OCI-LY7 (cell line): Measurements from ENCODE around the gene FOLH1. TPM values are rescaled to one million over a fixed set of nuclear protein-coding genes. Genes with fewer than 3 reads are reported as not detected.
"Not testable (repeated sequence)": the region's sequence is repeated elsewhere in the genome, so short reads cannot be mapped to it uniquely, and the experiment has no call there.

Source experiments
- BruUV-seq: library from RNA; stranded (reverse); fragments of 400-500 nt; replicated peaks from 2 replicates; lab custom pipeline; 2021; lab: Mats Ljungman, UMichigan
- CTCF ChIA-PET: fragments of 300-600 bp; sonication (Branson Sonifier 250); formaldehyde crosslinking; loops from one replicate; lab custom pipeline; 2022; ENCODE audit warnings: antibody characterized with exemption; ENCODE audit not compliant: unreplicated experiment; lab: Charles Lee
- POLR2A ChIA-PET: fragments of 300-600 bp; sonication (Branson Sonifier 250); formaldehyde crosslinking; loops from one replicate; lab custom pipeline; 2022; ENCODE audit warnings: antibody characterized with exemption; lab: Charles Lee
- DNase-seq: peaks from one replicate; pipeline ENCODE4 v3.0.0-alpha.2; 2015; ENCODE audit warnings: low spot score
- H2AFZ ChIP-seq: fragments of 200-600 bp; sonication (generic), shearing (Covaris generic); 2 replicates; pipeline ENCODE4 v1.6.1; 2014; ENCODE audit warnings: mild to moderate bottlenecking, antibody characterized with exemption, low read length, moderate library complexity
- H3K27ac ChIP-seq: fragments of 200-600 bp; sonication (generic); 2 replicates; pipeline ENCODE4 v1.5.1; 2014; ENCODE audit warnings: mixed run types, low read depth, mild to moderate bottlenecking, moderate library complexity, low read length, inconsistent platforms; ENCODE audit not compliant: poor library complexity, severe bottlenecking
- H3K36me3 ChIP-seq: fragments of 200-600 bp; sonication (generic); 2 replicates; pipeline ENCODE4 v1.6.1; 2014; ENCODE audit warnings: mild to moderate bottlenecking, antibody characterized with exemption, low read length, moderate library complexity, mixed read lengths; ENCODE audit not compliant: insufficient read depth
- H3K4me1 ChIP-seq: fragments of 200-600 bp; sonication (generic); 2 replicates; pipeline ENCODE4 v1.5.1; 2014; ENCODE audit warnings: mild to moderate bottlenecking, low read length; ENCODE audit not compliant: insufficient read depth, poor library complexity, severe bottlenecking
- H3K4me2 ChIP-seq: fragments of 200-600 bp; sonication (generic); 2 replicates; pipeline ENCODE4 v1.6.1; 2014; ENCODE audit warnings: mild to moderate bottlenecking, low read length
- H3K4me3 ChIP-seq: fragments of 200-600 bp; sonication (generic); 2 replicates; pipeline ENCODE4 v1.5.1; 2014; ENCODE audit warnings: mild to moderate bottlenecking, low read depth, low read length; ENCODE audit not compliant: poor library complexity, severe bottlenecking
- H3K79me2 ChIP-seq: fragments of 200-600 bp; sonication (generic); 2 replicates; pipeline ENCODE4 v1.6.1; 2016; ENCODE audit warnings: low read depth, mild to moderate bottlenecking, low read length, moderate library complexity, mixed read lengths; ENCODE audit not compliant: insufficient read depth
- H3K9me2 ChIP-seq: fragments of 200-600 bp; sonication (generic); 2 replicates; pipeline ENCODE4 v1.6.1; 2016; ENCODE audit warnings: mild to moderate bottlenecking, low read length, mixed read lengths; ENCODE audit not compliant: insufficient read depth
- H3K9me3 ChIP-seq: fragments of 200-600 bp; sonication (generic); 2 replicates; pipeline ENCODE4 v1.6.1; 2014; ENCODE audit warnings: mild to moderate bottlenecking, mixed run types, low read length, mixed read lengths
- H4K20me1 ChIP-seq: fragments of 200-600 bp; sonication (generic); 2 replicates; pipeline ENCODE4 v1.6.1; 2014; ENCODE audit warnings: mild to moderate bottlenecking, antibody characterized with exemption, low read length, moderate library complexity, mixed read lengths; ENCODE audit not compliant: insufficient read depth
- EZH2phosphoT487 ChIP-seq: fragments of 200-600 bp; sonication (generic); IDR thresholded peaks from 2 replicates; pipeline ENCODE4 v1.6.1; 2018; ENCODE audit warnings: low read depth, borderline replicate concordance, mild to moderate bottlenecking, mixed run types, antibody characterized with exemption, low read length, moderate library complexity, mixed read lengths
- intact Hi-C: fragments of 100-400 bp; cut with micrococcal nuclease; formaldehyde crosslinking; loops from one replicate; pipeline ENCODE4 v1.10.0; 2022; ENCODE audit not compliant: unreplicated experiment
- total RNA-seq, 2 experiments: library from RNA; depleted of rRNA in 1 of 2; stranded (reverse); fragments of >200 nt in 1 of 2; shearing (Covaris generic) in 1 of 2; gene quantifications; 2 replicates each; pipeline ENCODE4 v1.2.3, GENCODE V29; 2014 to 2022
- TF ChIP-seq, protein P1 (sequence below): fragments of 200-600 bp; sonication (generic); conservative IDR thresholded peaks from 2 replicates; pipeline ENCODE4 v1.5.1; 2014; ENCODE audit warnings: mild to moderate bottlenecking, antibody characterized with exemption, low read length, moderate library complexity, mixed read lengths

FOLH1 gene
- total RNA-seq, 2 experiments from 2014 or later, result not detected

- H3K79me2 ChIP-seq, result no peaks in the 10 kb centered on the region
- no peak for DNase-seq
- H3K4me1 ChIP-seq, result no peaks in the 10 kb centered on the region
- no peak overlapping the region for H3K4me3 ChIP-seq
- H3K36me3 ChIP-seq, result no peaks in the 10 kb centered on the region
- H3K4me2 ChIP-seq, result no peak overlapping the region
- intact Hi-C loops, result no loop called here
- H4K20me1 ChIP-seq, result no peaks in the 10 kb centered on the region
- H2AFZ ChIP-seq, result no peak overlapping the region
- H3K9me3 ChIP-seq, result no peaks in the 10 kb centered on the region
- no peaks in the 10 kb centered on the region for H3K9me2 ChIP-seq
- no peak overlapping the region for H3K27ac ChIP-seq
- CTCF ChIA-PET, result no interaction called here
- TF ChIP-seq, protein P1, sequence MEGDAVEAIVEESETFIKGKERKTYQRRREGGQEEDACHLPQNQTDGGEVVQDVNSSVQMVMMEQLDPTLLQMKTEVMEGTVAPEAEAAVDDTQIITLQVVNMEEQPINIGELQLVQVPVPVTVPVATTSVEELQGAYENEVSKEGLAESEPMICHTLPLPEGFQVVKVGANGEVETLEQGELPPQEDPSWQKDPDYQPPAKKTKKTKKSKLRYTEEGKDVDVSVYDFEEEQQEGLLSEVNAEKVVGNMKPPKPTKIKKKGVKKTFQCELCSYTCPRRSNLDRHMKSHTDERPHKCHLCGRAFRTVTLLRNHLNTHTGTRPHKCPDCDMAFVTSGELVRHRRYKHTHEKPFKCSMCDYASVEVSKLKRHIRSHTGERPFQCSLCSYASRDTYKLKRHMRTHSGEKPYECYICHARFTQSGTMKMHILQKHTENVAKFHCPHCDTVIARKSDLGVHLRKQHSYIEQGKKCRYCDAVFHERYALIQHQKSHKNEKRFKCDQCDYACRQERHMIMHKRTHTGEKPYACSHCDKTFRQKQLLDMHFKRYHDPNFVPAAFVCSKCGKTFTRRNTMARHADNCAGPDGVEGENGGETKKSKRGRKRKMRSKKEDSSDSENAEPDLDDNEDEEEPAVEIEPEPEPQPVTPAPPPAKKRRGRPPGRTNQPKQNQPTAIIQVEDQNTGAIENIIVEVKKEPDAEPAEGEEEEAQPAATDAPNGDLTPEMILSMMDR, result no peak
- TF ChIP-seq EZH2phosphoT487, result no peak
- no TSS peak for BruUV-seq
- POLR2A ChIA-PET, result no interaction called here
These were observed 57.2 kb downstream of the FOLH1 start for GRCh38 chr11:49151211-49151610.

GRCh38 chr11:49102356-49102755 is 106.0 kb downstream of the FOLH1 start:
- H3K9me2 ChIP-seq, CTCF ChIA-PET, intact Hi-C loops, H3K4me3 ChIP-seq, H3K9me3 ChIP-seq, H4K20me1 ChIP-seq, H2AFZ ChIP-seq, DNase-seq, H3K27ac ChIP-seq, H3K79me2 ChIP-seq, H3K4me2 ChIP-seq, BruUV-seq, POLR2A ChIA-PET, H3K4me1 ChIP-seq, H3K36me3 ChIP-seq: not testable (repeated sequence)

Other genes with a start within 250 kb of the FOLH1 start
- gene TRIM51G, start 224.7 kb downstream of the FOLH1 start, total RNA-seq (2014; rRNA removed; shearing (Covaris generic)), result not detected in 2 replicates
- gene TRIM51G, start 224.7 kb downstream of the FOLH1 start, total RNA-seq (2022), result not detected in 2 replicates
- gene TRIM49B, start 179.8 kb downstream of the FOLH1 start, total RNA-seq (2014; rRNA removed; shearing (Covaris generic)), result not detected in 2 replicates
- gene TRIM49B, start 179.8 kb downstream of the FOLH1 start, total RNA-seq (2022), result not detected in 2 replicates
- not detected in 2 replicates for gene TRIM64C, start 149.5 kb downstream of the FOLH1 start, total RNA-seq (2014; rRNA removed; shearing (Covaris generic))
- not detected in 2 replicates for gene TRIM64C, start 149.5 kb downstream of the FOLH1 start, total RNA-seq (2022)